WTC11 (cell line): ENCODE results near the gene LACC1. TPM values are rescaled to one million over a fixed set of nuclear protein-coding genes. Genes with fewer than 3 reads are reported as not detected.

Source experiments
- ATAC-seq: fragments of 200-7000 bp; cut with Tn5 transposase; 2 replicates; pipeline ENCODE4 v1.10.0; 2021; ENCODE audit warnings: mild to moderate bottlenecking, moderate library complexity
- CTCF ChIA-PET: fragments of 300-600 bp; sonication (Branson Sonifier 250); formaldehyde crosslinking; loops from one replicate; lab custom pipeline; 2021; ENCODE audit warnings: antibody characterized with exemption; lab: Charles Lee
- POLR2A ChIA-PET: fragments of 350-600 bp; sonication (Branson Sonifier 250); formaldehyde crosslinking; loops from one replicate; lab custom pipeline; 2021; ENCODE audit warnings: antibody characterized with exemption; lab: Charles Lee
- DNase-seq: peaks from one replicate; pipeline ENCODE4 v3.0.0; 2021; ENCODE audit warnings: low spot score
- H3K27ac Mint-ChIP-seq: 2 replicates; pipeline ENCODE4 v1.8.0; 2021; ENCODE audit warnings: mixed read lengths
- H3K27me3 Mint-ChIP-seq: 2 replicates; pipeline ENCODE4 v1.8.0; 2021; ENCODE audit warnings: low read depth, mild to moderate bottlenecking, moderate library complexity, mixed read lengths
- H3K36me3 Mint-ChIP-seq: 2 replicates; pipeline ENCODE4 v1.8.0; 2021; ENCODE audit warnings: mixed read lengths
- H3K4me1 Mint-ChIP-seq: 2 replicates; pipeline ENCODE4 v1.8.0; 2022; ENCODE audit warnings: mixed read lengths
- H3K4me3 Mint-ChIP-seq: 2 replicates; pipeline ENCODE4 v1.8.0; 2021; ENCODE audit warnings: mild to moderate bottlenecking, moderate library complexity, mixed read lengths
- H3K9me3 Mint-ChIP-seq: 2 replicates; pipeline ENCODE4 v1.8.0; 2021; ENCODE audit warnings: mixed read lengths
- AR ChIP-seq: fragments of 250-450 bp; sonication (Bioruptor Pico); IDR thresholded peaks from 2 replicates; pipeline ENCODE4 v1.9.0; 2021; ENCODE audit warnings: mild to moderate bottlenecking
- ARID4B ChIP-seq: sonication (generic); formaldehyde crosslinking; IDR thresholded peaks from 2 replicates; pipeline ENCODE4 v1.8.0; 2023; ENCODE audit warnings: missing genetic modification reagents, mild to moderate bottlenecking, borderline replicate concordance
- E2F4 ChIP-seq: sonication (generic); formaldehyde crosslinking; IDR thresholded peaks from 2 replicates; pipeline ENCODE4 v1.8.1; 2022; ENCODE audit warnings: low read depth, mild to moderate bottlenecking, moderate library complexity, missing genetic modification reagents, borderline replicate concordance
- FOXP4 ChIP-seq: sonication (generic); formaldehyde crosslinking; IDR thresholded peaks from 2 replicates; pipeline ENCODE4 v1.8.0; 2022; ENCODE audit warnings: mild to moderate bottlenecking, missing genetic modification reagents
- HMGXB4 ChIP-seq: sonication (generic); formaldehyde crosslinking; IDR thresholded peaks from 2 replicates; pipeline ENCODE4 v1.8.1; 2023; ENCODE audit warnings: mild to moderate bottlenecking, moderate library complexity, missing genetic modification reagents
- KAT7 ChIP-seq: sonication (generic); formaldehyde crosslinking; IDR thresholded peaks from 2 replicates; pipeline ENCODE4 v1.8.1; 2023; ENCODE audit warnings: missing genetic modification reagents, mild to moderate bottlenecking, borderline replicate concordance
- MAX ChIP-seq: sonication (generic); formaldehyde crosslinking; IDR thresholded peaks from 2 replicates; pipeline ENCODE4 v1.8.0; 2022; ENCODE audit warnings: mild to moderate bottlenecking, missing genetic modification reagents
- MXD4 ChIP-seq: fragments of 250-450 bp; sonication (Bioruptor Pico); IDR thresholded peaks from 2 replicates; pipeline ENCODE4 v1.8.0; 2021; ENCODE audit warnings: mild to moderate bottlenecking, moderate library complexity, borderline replicate concordance
- NFYB ChIP-seq: sonication (generic); formaldehyde crosslinking; conservative IDR thresholded peaks from 2 replicates; pipeline ENCODE4 v1.8.0; 2022; ENCODE audit warnings: low read depth, missing genetic modification reagents
- SMAD3 ChIP-seq: sonication (generic); formaldehyde crosslinking; IDR thresholded peaks from 2 replicates; pipeline ENCODE4 v1.8.0; 2022; ENCODE audit warnings: missing genetic modification reagents, mild to moderate bottlenecking, borderline replicate concordance
- USF1 ChIP-seq: sonication (generic); formaldehyde crosslinking; IDR thresholded peaks from 2 replicates; pipeline ENCODE4 v1.8.0; 2022; ENCODE audit warnings: mild to moderate bottlenecking, missing genetic modification reagents
- ZNF138 ChIP-seq: sonication (generic); formaldehyde crosslinking; conservative IDR thresholded peaks from 2 replicates; pipeline ENCODE4 v1.8.1; 2022; ENCODE audit warnings: mild to moderate bottlenecking, moderate library complexity, missing genetic modification reagents
- total RNA-seq: library from RNA; stranded (reverse); gene quantifications from 3 replicates; pipeline ENCODE4 v1.2.3, GENCODE V29; 2021
- TF ChIP-seq, protein P1 (sequence below): fragments of 250-450 bp; sonication (Bioruptor Pico); IDR thresholded peaks from 2 replicates; pipeline ENCODE4 v1.9.0; 2021; ENCODE audit warnings: mild to moderate bottlenecking
- TF ChIP-seq, protein P2 (sequence below): fragments of 200-600 bp; IDR thresholded peaks from 2 replicates; pipeline ENCODE4 v1.8.0; 2022; ENCODE audit warnings: antibody characterized with exemption

Gene LACC1
- total RNA-seq, 1 experiment from 2014 or later = 5.5 TPM

GRCh38 chr13:43920965-43921674, 41.4 kb downstream of the LACC1 start (continued):
- TF ChIP-seq MXD4 (no peak), E2F4 (CRISPR knock-in tag) (no peak)

- POLR2A ChIA-PET = no interaction called here
- no peak overlapping the region for H3K27ac Mint-ChIP-seq
- H3K27me3 Mint-ChIP-seq = no peaks in the 10 kb centered on the region
- H3K36me3 Mint-ChIP-seq = no peaks in the 10 kb centered on the region
- peaks cover under 1% of the 10 kb centered on the region; the same call in 1 of the 2 replicates for H3K9me3 Mint-ChIP-seq
- CTCF ChIA-PET = interaction anchor here (1.3 kb wide), 1 partner anchor 30 kb away, joined by 4 read pairs; no protein-coding TSS in a partner anchor
- H3K4me3 Mint-ChIP-seq = no peak overlapping the region
- H3K4me1 Mint-ChIP-seq = peaks cover 4% of the 10 kb centered on the region; the same call in 1 of the 2 replicates
- DNase-seq (no peak), ATAC-seq (no peak)
- TF ChIP-seq HMGXB4 (no peak), ZNF138 (no peak), AR (CRISPR knock-in tag) (no peak), USF1 (CRISPR knock-in tag) (no peak), FOXP4 (CRISPR knock-in tag) (no peak), NFYB (CRISPR knock-in tag) (no peak)
- TF ChIP-seq, protein P1, sequence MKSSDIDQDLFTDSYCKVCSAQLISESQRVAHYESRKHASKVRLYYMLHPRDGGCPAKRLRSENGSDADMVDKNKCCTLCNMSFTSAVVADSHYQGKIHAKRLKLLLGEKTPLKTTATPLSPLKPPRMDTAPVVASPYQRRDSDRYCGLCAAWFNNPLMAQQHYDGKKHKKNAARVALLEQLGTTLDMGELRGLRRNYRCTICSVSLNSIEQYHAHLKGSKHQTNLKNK (CRISPR knock-in tag) = no peak
- TF ChIP-seq, all 79 proteins: peak for 0
Observed at GRCh38 chr13:43924549-43925245, 45.0 kb downstream of the LACC1 start.

- ChIA-PET POLR2A (no interaction called here), CTCF (no interaction called here)
- no peak for ATAC-seq
- peaks cover 16% of the 10 kb centered on the region for H3K9me3 Mint-ChIP-seq
- peaks cover 7% of the 10 kb centered on the region; the same call in 1 of the 2 replicates for H3K4me1 Mint-ChIP-seq
- no peaks in the 10 kb centered on the region; the same call in 1 of the 2 replicates for H3K36me3 Mint-ChIP-seq
- DNase-seq = no peak
- H3K4me3 Mint-ChIP-seq = no peak overlapping the region
- no peak overlapping the region for H3K27ac Mint-ChIP-seq
- H3K27me3 Mint-ChIP-seq = no peaks in the 10 kb centered on the region
- TF ChIP-seq, protein P2, sequence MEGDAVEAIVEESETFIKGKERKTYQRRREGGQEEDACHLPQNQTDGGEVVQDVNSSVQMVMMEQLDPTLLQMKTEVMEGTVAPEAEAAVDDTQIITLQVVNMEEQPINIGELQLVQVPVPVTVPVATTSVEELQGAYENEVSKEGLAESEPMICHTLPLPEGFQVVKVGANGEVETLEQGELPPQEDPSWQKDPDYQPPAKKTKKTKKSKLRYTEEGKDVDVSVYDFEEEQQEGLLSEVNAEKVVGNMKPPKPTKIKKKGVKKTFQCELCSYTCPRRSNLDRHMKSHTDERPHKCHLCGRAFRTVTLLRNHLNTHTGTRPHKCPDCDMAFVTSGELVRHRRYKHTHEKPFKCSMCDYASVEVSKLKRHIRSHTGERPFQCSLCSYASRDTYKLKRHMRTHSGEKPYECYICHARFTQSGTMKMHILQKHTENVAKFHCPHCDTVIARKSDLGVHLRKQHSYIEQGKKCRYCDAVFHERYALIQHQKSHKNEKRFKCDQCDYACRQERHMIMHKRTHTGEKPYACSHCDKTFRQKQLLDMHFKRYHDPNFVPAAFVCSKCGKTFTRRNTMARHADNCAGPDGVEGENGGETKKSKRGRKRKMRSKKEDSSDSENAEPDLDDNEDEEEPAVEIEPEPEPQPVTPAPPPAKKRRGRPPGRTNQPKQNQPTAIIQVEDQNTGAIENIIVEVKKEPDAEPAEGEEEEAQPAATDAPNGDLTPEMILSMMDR = no peak
- no peak for TF ChIP-seq ARID4B (CRISPR knock-in tag)
- TF ChIP-seq SMAD3 (CRISPR knock-in tag) = no peak
- no peak for TF ChIP-seq KAT7 (CRISPR knock-in tag)
- TF ChIP-seq MAX (CRISPR knock-in tag) = no peak
Observed at GRCh38 chr13:43929947-43930346, 50.2 kb downstream of the LACC1 start.
